K562 (cell line): ENCODE measurements around the gene EPHB2. TPM values are rescaled to one million over a fixed set of nuclear protein-coding genes. Genes with fewer than 3 reads are reported as not detected.
"Not testable (repeated sequence)": the region's sequence is repeated elsewhere in the genome, so short reads cannot be mapped to it uniquely, and the experiment has no call there.

Source experiments
- ATAC-seq: fragments of 200-7000 bp; cut with Tn5 transposase; 3 replicates; pipeline ENCODE4 v1.9.1; 2020; ENCODE audit warnings: moderate library complexity
- BruUV-seq: library from RNA; stranded (reverse); fragments of 400-500 nt; replicated peaks from 2 replicates; lab custom pipeline; 2021; lab: Mats Ljungman, UMichigan
- CTCF ChIA-PET: fragments of 300-600 bp; formaldehyde crosslinking; extraction: SDS; loops from one replicate; lab custom pipeline; 2021; ENCODE audit warnings: low intra/inter-chr PET ratio; lab: Yijun Ruan, JAX
- POLR2A ChIA-PET: fragments of 300-600, 350-650 bp; sonication (Branson Sonifier 250); formaldehyde crosslinking; extraction: SDS; loops from one replicate; lab custom pipeline; 2021; ENCODE audit warnings: antibody characterized with exemption, inconsistent platforms; lab: Yijun Ruan, JAX
- DNase-seq, 4 experiments: peaks; one replicate each; pipeline versions ENCODE4 v3.0.0 to v3.0.0-alpha.2; 2011 to 2018; ENCODE audit warnings: low spot score in 3 of 4, mixed read lengths in 3 of 4; ENCODE audit errors: extremely low read depth in 1 of 4
- FAIRE-seq: peaks from 2 replicates; lab custom pipeline; 2011; peaks lifted over from hg19 to GRCh38; lab: Jason Lieb, UNC
- H2AFZ ChIP-seq: 2 replicates; pipeline ENCODE4 v1.6.0; 2011; ENCODE audit warnings: low read depth, low read length, control low read depth, inconsistent platforms
- H3K27ac ChIP-seq: fragments of 200-600 bp; 3 replicates; pipeline ENCODE4 v1.8.0; 2011; ENCODE audit warnings: low read depth, mild to moderate bottlenecking, control low read depth, inconsistent platforms, low read length, moderate library complexity, mixed read lengths; ENCODE audit errors: extremely low read depth
- H3K27me3 ChIP-seq, 2 experiments: fragments of 300-600 bp in 1 of 2; 2 replicates in 1 of 2; 3 replicates in 1 of 2; pipeline versions ENCODE4 v1.6.0 to v1.8.0; 2011; ENCODE audit warnings: inconsistent platforms in 2 of 2, low read length in 2 of 2, mild to moderate bottlenecking in 1 of 2, mixed read lengths in 1 of 2, moderate library complexity in 1 of 2; ENCODE audit not compliant: control insufficient read depth in 2 of 2, insufficient read depth in 2 of 2
- H3K36me3 ChIP-seq: fragments of 300-600 bp; 3 replicates; pipeline ENCODE4 v1.8.0; 2011; ENCODE audit warnings: mild to moderate bottlenecking, low read length, inconsistent platforms; ENCODE audit not compliant: control insufficient read depth, insufficient read depth
- H3K4me1 ChIP-seq, 2 experiments: fragments of 200-600 bp in 1 of 2; replicated peaks in 1 of 2; 2 replicates in 1 of 2; 3 replicates in 1 of 2; pipeline versions ENCODE4 v1.5.1 to v1.8.0; 2011; ENCODE audit warnings: inconsistent platforms in 2 of 2, low read length in 2 of 2, mild to moderate bottlenecking in 1 of 2, mixed read lengths in 1 of 2, moderate library complexity in 1 of 2; ENCODE audit not compliant: control insufficient read depth in 2 of 2, insufficient read depth in 2 of 2
- H3K4me2 ChIP-seq: 2 replicates; pipeline ENCODE4 v1.6.1; 2011; ENCODE audit warnings: low read length, control low read depth, inconsistent platforms, mixed read lengths; ENCODE audit not compliant: insufficient read depth
- H3K4me3 ChIP-seq: fragments of 200-600 bp; sonication (generic), shearing (Covaris generic); 2 replicates; pipeline ENCODE4 v1.5.1; 2016; ENCODE audit warnings: control low read depth, inconsistent platforms
- H3K79me2 ChIP-seq: fragments of 200-600 bp; 3 replicates; pipeline ENCODE4 v1.8.0; 2011; ENCODE audit warnings: low read length, inconsistent platforms; ENCODE audit not compliant: control insufficient read depth, insufficient read depth
- H3K9ac ChIP-seq, 2 experiments: 2 replicates each; pipeline versions ENCODE4 v1.6.0 to v1.6.1; 2011; ENCODE audit warnings: low read depth in 2 of 2, low read length in 2 of 2, control low read depth in 1 of 2, inconsistent platforms in 1 of 2, mild to moderate bottlenecking in 1 of 2, mixed read lengths in 1 of 2; ENCODE audit not compliant: insufficient read depth in 1 of 2
- H3K9me1 ChIP-seq: one replicate; pipeline ENCODE4 v1.6.0; 2011; ENCODE audit warnings: inconsistent platforms, mild to moderate bottlenecking, low read length, moderate library complexity; ENCODE audit not compliant: control insufficient read depth, insufficient read depth
- H3K9me3 ChIP-seq: replicated peaks from 2 replicates; pipeline ENCODE4 v1.5.1; 2011; ENCODE audit warnings: low read depth, low read length, inconsistent platforms; ENCODE audit not compliant: control insufficient read depth, insufficient read depth
- H4K20me1 ChIP-seq: replicated peaks from 2 replicates; pipeline ENCODE4 v1.6.1; 2011; ENCODE audit warnings: low read length, inconsistent platforms, mixed read lengths; ENCODE audit not compliant: control insufficient read depth, insufficient read depth
- CHCHD3 ChIP-seq: fragments of 250-450 bp; sonication (Bioruptor Pico); IDR thresholded peaks from 2 replicates; pipeline ENCODE4 v2.1.2; 2022; ENCODE audit warnings: mild to moderate bottlenecking
- ETS2 ChIP-seq: IDR thresholded peaks from 2 replicates; pipeline ENCODE4 v1.6.1; 2016; ENCODE audit warnings: borderline replicate concordance, missing genetic modification characterization, mild to moderate bottlenecking, moderate library complexity, missing compliant biosample characterization; ENCODE audit not compliant: poor library complexity, severe bottlenecking
- ETV5 ChIP-seq: sonication (generic); formaldehyde crosslinking; IDR thresholded peaks from 2 replicates; pipeline ENCODE4 v1.4.0; 2020; ENCODE audit warnings: low read depth, mild to moderate bottlenecking, missing genetic modification reagents
- GTF2F1 ChIP-seq: IDR thresholded peaks from 2 replicates; pipeline ENCODE4 v1.6.1; 2011; ENCODE audit warnings: low read depth, low read length, improper control_type of control experiment
- MCM7 ChIP-seq, 2 experiments: fragments of 450-650 bp; IDR thresholded peaks; 2 replicates each; pipeline ENCODE4 v1.6.1; 2016 to 2018
- NFRKB ChIP-seq: fragments of 450-650 bp; IDR thresholded peaks from 2 replicates; pipeline ENCODE4 v1.6.1; 2016; ENCODE audit warnings: low read depth
- NR4A1 ChIP-seq, 2 experiments: fragments of 250-450 bp in 1 of 2; fragments of 450-650 bp in 1 of 2; sonication (Bioruptor Pico) in 1 of 2; IDR thresholded peaks; 2 replicates each; pipeline versions ENCODE4 v1.4.0 to v1.6.1; 2016 to 2020; ENCODE audit warnings: mild to moderate bottlenecking in 2 of 2, missing compliant biosample characterization in 1 of 2, missing genetic modification characterization in 1 of 2, moderate library complexity in 1 of 2
- PRMT5 ChIP-seq: sonication (generic); formaldehyde crosslinking; IDR thresholded peaks from 2 replicates; pipeline ENCODE4 v1.5.0; 2020; ENCODE audit warnings: missing genetic modification reagents
- SNIP1 ChIP-seq: fragments of 450-650 bp; IDR thresholded peaks from 2 replicates; pipeline ENCODE4 v1.7.1; 2017; ENCODE audit warnings: low read depth, mild to moderate bottlenecking
- WGBS: fragments of 100-300 bp; shearing (Covaris generic); methylation state at CpG from one replicate; pipeline ENCODE4 v1.1.6; 2016; ENCODE audit warnings: low coverage, mixed read lengths; ENCODE audit not compliant: insufficient coverage; ENCODE audit errors: missing lambda C conversion rate; 5-methylcytosine and 5-hydroxymethylcytosine counted together
- in situ Hi-C: fragments of 300-500 bp; cut with MboI; formaldehyde crosslinking; loops from 4 replicates; pipeline ENCODE4 v1.15.0; 2018; ENCODE audit warnings: inconsistent platforms, mixed read lengths
- intact Hi-C: fragments of 100-400 bp; cut with micrococcal nuclease; formaldehyde crosslinking; loops from 2 replicates; pipeline ENCODE4 v1.14.2; 2022
- polyA plus RNA-seq, 8 experiments: library from polyadenylated mRNA; depleted of rRNA in 4 of 8; stranded (reverse) in 5 of 8; unstranded in 3 of 8; fragments of >200 nt; fragmentation: Nextera tagmentation in 2 of 8; fragmentation: Illumina TruSeq in 1 of 8; extraction: Ambion mirVana in 2 of 8; extraction: Trizol in 1 of 8; gene quantifications; 2 replicates each; pipeline versions ENCODE4 v1.2.1 to v1.2.3, GENCODE V29; 2011 to 2014; ENCODE audit warnings: inconsistent platforms in 1 of 8, missing spikeins in 1 of 8
- total RNA-seq, 7 experiments: library from RNA; depleted of rRNA in 6 of 7; stranded (reverse); fragments of >200 nt in 6 of 7; fragmentation: Illumina TruSeq in 2 of 7; extraction: Trizol in 2 of 7; gene quantifications; 2 replicates each; pipeline versions ENCODE4 v1.2.1 to v1.2.3, GENCODE V29; 2011 to 2021; ENCODE audit warnings: low replicate concordance in 1 of 7

EPHB2 gene
- total and polyA plus RNA-seq, 9 of the 15 experiments (the other 6 are each of a cell fraction or from before 2014, with no cell fraction given), result not detected

GRCh38 chr1:22674410-22674749 lies 36.3 kb upstream of the EPHB2 start:
- intact Hi-C loops (loop anchor here (1.0 kb wide), 2 partner anchors 188 to 256 kb away; no protein-coding TSS in a partner anchor), in situ Hi-C loops (no loop called here)
- TF ChIP-seq SNIP1 (no peak), NR4A1 (CRISPR knock-in tag; IDR thresholded peaks at IDR 0.05) (no peak), NR4A1 (tag; IDR thresholded peaks at IDR 0.05) (no peak), ETV5 (CRISPR knock-in tag) (no peak), CHCHD3 (CRISPR knock-in tag) (no peak), PRMT5 (CRISPR knock-in tag) (no peak), GTF2F1 (no peak), NFRKB (no peak), MCM7 (IDR thresholded peaks at IDR 0.05) (no peak), ETS2 (tag) (no peak)
- Histone ChIP-seq H3K27me3 (peaks cover 8 to 47% of the 10 kb centered on the region in 2 experiments; a peak in 4 of 5 replicates), H3K27ac (no peak overlapping the region), H3K36me3 (no peaks in the 10 kb centered on the region; the same call in 2 of the 3 replicates), H3K9me3 (no peaks in the 10 kb centered on the region; the same call in 1 of the 2 replicates), H3K79me2 (no peaks in the 10 kb centered on the region), H2AFZ (no peak overlapping the region), H3K4me2 (no peak overlapping the region), H3K9ac (no peak overlapping the region), H4K20me1 (no peaks in the 10 kb centered on the region; the same call in none of the 2 replicates), H3K4me1 (peaks cover 0 to 9% of the 10 kb centered on the region in 2 experiments; a peak in 1 of 5 replicates), H3K9me1 (no peaks in the 10 kb centered on the region), H3K4me3 (no peak overlapping the region)
- FAIRE-seq (no peak), DNase-seq (no peak), ATAC-seq (no peak)
- BruUV-seq, result no TSS peak
- ChIA-PET CTCF (interaction anchor here (0.6 to 1.9 kb wide), 6 partner anchors 182 to 290 kb away, joined by 3 to 22 read pairs (median 4); no protein-coding TSS in a partner anchor), POLR2A (interaction anchor here (0.6 to 1.2 kb wide), 3 partner anchors 242 to 545 kb away, joined by 3 read pairs; no protein-coding TSS in a partner anchor)
- 6% methylated on average over 1 of the region's 1 CpG for WGBS

DNA sequence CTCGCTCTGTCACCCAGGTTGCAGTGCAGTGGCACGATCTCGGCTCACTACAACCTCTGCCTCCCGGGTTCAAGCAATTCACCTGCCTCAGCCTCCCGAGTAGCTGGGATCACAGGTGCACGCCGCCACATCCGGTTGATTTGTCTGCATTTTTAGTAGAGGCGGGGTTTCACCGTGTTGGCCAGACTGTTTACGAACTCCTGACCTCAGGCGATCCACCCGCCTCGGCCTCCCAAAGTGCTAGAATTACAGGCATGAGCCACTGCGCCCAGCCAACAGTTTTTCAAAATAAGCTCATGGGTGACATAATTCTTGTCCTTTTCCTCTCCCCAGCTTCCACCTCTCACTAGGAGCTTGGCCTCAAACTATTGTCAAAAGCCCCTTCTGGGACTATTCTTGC lies 34.5 kb upstream of the EPHB2 start:
- peaks cover 6 to 46% of the 10 kb centered on the region in 2 experiments; a peak in 4 of 5 replicates for H3K27me3 ChIP-seq
- H3K9me1 ChIP-seq, intact Hi-C loops, FAIRE-seq, H3K27ac ChIP-seq, H2AFZ ChIP-seq, H4K20me1 ChIP-seq, BruUV-seq, DNase-seq, H3K9ac ChIP-seq, H3K79me2 ChIP-seq, H3K4me2 ChIP-seq, in situ Hi-C loops, H3K4me3 ChIP-seq, H3K36me3 ChIP-seq, ATAC-seq, H3K9me3 ChIP-seq, H3K4me1 ChIP-seq: not testable (repeated sequence)
- CTCF ChIA-PET, result interaction anchor here (1.0 kb wide), 1 partner anchor 507 kb away, joined by 3 read pairs; no protein-coding TSS in a partner anchor
- POLR2A ChIA-PET, result interaction anchor here (0.6 to 0.8 kb wide), 4 partner anchors 10 to 281 kb away, joined by 3 to 4 read pairs (median 4); no protein-coding TSS in a partner anchor
- under 1% methylated on average over 15 of the region's 15 CpGs for whole genome bisulfite sequencing
